ENCODE measurements around the gene CD47. TPM values are rescaled to one million over a fixed set of nuclear protein-coding genes. Genes with fewer than 3 reads are reported as not detected.

Gene CD47
- total RNA-seq, 4 donors from 2014 or later: 146 to 167 (median 160) TPM

DNA sequence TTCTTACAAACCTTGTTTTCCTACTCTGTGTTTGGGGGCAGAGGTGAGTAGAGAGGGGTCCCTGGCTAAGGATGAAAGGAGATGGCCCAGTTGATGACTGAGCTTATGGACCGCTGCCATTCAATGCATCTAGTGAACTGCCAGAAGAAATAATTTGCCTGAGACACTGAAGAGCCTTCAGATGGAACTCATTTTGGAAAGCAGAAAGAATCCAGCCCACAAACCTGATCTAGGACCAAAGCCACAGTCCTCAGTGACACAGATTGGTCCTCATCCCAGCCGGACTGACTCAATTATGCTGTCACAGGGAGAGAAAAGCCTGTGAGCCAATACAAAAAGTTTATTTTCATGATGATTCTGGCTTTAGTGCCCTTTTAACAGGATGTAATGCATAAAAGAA is 82.7 kb downstream of the CD47 start:
- Histone ChIP-seq H3K4me1 (peaks cover 9 to 14% of the 10 kb centered on the region in 2 donors), H3K27ac (no peak overlapping the region), H3K27me3 (no peaks in the 10 kb centered on the region), H3K9me3 (no peaks in the 10 kb centered on the region), H3K4me3 (replicated peaks in 1 of 3) (no peak overlapping the region), H3K36me3 (no peaks in the 10 kb centered on the region)
- WGBS, 2 donors: 83 to 90% methylated on average over 2 of the region's 2 CpGs
- intact Hi-C loops (cut with DNase I): no loop called here
- TF ChIP-seq, protein P1, sequence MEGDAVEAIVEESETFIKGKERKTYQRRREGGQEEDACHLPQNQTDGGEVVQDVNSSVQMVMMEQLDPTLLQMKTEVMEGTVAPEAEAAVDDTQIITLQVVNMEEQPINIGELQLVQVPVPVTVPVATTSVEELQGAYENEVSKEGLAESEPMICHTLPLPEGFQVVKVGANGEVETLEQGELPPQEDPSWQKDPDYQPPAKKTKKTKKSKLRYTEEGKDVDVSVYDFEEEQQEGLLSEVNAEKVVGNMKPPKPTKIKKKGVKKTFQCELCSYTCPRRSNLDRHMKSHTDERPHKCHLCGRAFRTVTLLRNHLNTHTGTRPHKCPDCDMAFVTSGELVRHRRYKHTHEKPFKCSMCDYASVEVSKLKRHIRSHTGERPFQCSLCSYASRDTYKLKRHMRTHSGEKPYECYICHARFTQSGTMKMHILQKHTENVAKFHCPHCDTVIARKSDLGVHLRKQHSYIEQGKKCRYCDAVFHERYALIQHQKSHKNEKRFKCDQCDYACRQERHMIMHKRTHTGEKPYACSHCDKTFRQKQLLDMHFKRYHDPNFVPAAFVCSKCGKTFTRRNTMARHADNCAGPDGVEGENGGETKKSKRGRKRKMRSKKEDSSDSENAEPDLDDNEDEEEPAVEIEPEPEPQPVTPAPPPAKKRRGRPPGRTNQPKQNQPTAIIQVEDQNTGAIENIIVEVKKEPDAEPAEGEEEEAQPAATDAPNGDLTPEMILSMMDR (IDR thresholded peaks at IDR 0.05): no peak
- TF ChIP-seq POLR2A (IDR thresholded peaks at IDR 0.05): no peak
- no peak for DNase-seq

- Histone ChIP-seq H3K27me3 (no peaks in the 10 kb centered on the region), H3K36me3 (no peaks in the 10 kb centered on the region), H3K4me3 (replicated peaks in 1 of 3) (no peak overlapping the region), H3K4me1 (peaks cover 9 to 14% of the 10 kb centered on the region in 2 donors), H3K9me3 (no peaks in the 10 kb centered on the region), H3K27ac (no peak overlapping the region)
- intact Hi-C loops (cut with DNase I): no loop called here
- no peak for DNase-seq
- no peak for TF ChIP-seq POLR2A (IDR thresholded peaks at IDR 0.05)
- TF ChIP-seq, protein P1 (IDR thresholded peaks at IDR 0.05): no peak
- 49 to 71% methylated on average over 2 of the region's 2 CpGs for WGBS, 2 donors
Observed at GRCh38 chr3:108006881-108007331, 83.9 kb downstream of the CD47 start.

- Histone ChIP-seq H3K36me3 (no peaks in the 10 kb centered on the region), H3K4me1 (peaks cover 9 to 14% of the 10 kb centered on the region in 2 donors), H3K9me3 (no peaks in the 10 kb centered on the region), H3K4me3 (replicated peaks in 1 of 3) (no peak overlapping the region), H3K27me3 (no peaks in the 10 kb centered on the region), H3K27ac (no peak overlapping the region)
- 20 to 26% methylated on average over 11 of the region's 11 CpGs for WGBS, 2 donors
- DNase-seq: peak; percentile 51 to 68
- intact Hi-C loops (cut with DNase I): no loop called here
- no peak for TF ChIP-seq POLR2A (IDR thresholded peaks at IDR 0.05)
- TF ChIP-seq, protein P1 (IDR thresholded peaks at IDR 0.05): no peak
Observed at GRCh38 chr3:108006077-108006771, 84.6 kb downstream of the CD47 start.

DNA sequence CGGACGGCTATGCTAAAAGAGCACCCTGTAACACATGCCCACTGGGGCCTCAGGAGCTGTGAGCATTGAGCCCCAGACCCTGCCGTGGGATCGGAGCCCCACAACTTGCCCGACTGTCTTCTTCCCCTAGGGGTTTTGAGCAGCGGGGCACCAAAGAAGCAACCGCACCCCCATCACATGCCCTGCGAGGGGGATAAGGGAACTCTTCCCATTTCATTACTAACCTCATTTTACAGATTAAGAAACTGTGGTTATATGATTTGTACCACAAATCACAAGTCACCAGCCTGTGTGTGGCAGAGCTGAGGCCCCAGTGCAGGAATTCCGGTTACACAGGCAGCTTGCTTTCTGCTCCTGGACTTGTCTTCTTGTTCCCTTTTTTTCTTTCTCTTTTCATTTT is 86.2 kb downstream of the CD47 start:
- H3K27me3 ChIP-seq: no peaks in the 10 kb centered on the region
- no peak for DNase-seq
- no peak for TF ChIP-seq POLR2A (IDR thresholded peaks at IDR 0.05)
- TF ChIP-seq, protein P1 (IDR thresholded peaks at IDR 0.05): no peak
- H3K9me3 ChIP-seq: no peaks in the 10 kb centered on the region
- H3K4me1 ChIP-seq: peaks cover 9 to 14% of the 10 kb centered on the region in 2 donors
- intact Hi-C loops (cut with DNase I): no loop called here
- H3K4me3 ChIP-seq (replicated peaks in 1 of 3): no peak overlapping the region
- H3K27ac ChIP-seq: no peak overlapping the region
- 90 to 95% methylated on average over 9 of the region's 9 CpGs for WGBS, 2 donors
- no peaks in the 10 kb centered on the region for H3K36me3 ChIP-seq

DNA sequence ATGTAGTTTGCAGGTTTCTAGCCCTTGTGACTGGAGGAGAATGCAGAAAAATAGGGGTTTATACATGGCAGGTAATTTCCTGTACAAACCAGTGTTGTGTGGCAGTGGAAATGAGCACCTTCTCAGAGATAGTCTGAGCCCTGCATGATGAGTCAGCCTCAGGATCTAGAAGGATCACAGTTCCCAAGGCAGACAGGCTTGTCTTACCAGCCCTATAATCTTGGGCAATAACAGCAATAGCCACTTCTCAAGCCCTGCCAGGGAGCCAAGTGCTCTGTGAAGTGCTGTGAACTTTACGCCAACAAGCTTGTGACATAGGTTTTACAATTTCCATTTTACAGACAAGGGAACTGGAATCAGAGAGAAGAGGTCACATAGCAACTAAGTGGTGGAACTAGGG is 89.4 kb downstream of the CD47 start:
- no peaks in the 10 kb centered on the region for H3K27me3 ChIP-seq
- H3K27ac ChIP-seq: no peak overlapping the region
- H3K36me3 ChIP-seq: no peaks in the 10 kb centered on the region
- DNase-seq: no peak
- TF ChIP-seq POLR2A (IDR thresholded peaks at IDR 0.05): no peak
- TF ChIP-seq, protein P1 (IDR thresholded peaks at IDR 0.05): no peak
- no peaks in the 10 kb centered on the region for H3K9me3 ChIP-seq
- intact Hi-C loops (cut with DNase I): no loop called here
- WGBS, 2 donors: 54 to 95% methylated on average over 1 of the region's 1 CpG
- H3K4me1 ChIP-seq: peaks cover 7% of the 10 kb centered on the region in 2 donors
- H3K4me3 ChIP-seq (replicated peaks in 1 of 3): no peak overlapping the region
